ENCODE data around the gene TRAIP.

Gene TRAIP

GRCh38 chr3:49873623-49874022, 17.3 kb upstream of the TRAIP start:
- DNase-seq (ENCODE audit: low read depth): no peak

GRCh38 chr3:49872801-49873281, 16.5 kb upstream of the TRAIP start:
- no peak for DNase-seq (ENCODE audit: low read depth)

- no peak for DNase-seq (ENCODE audit: low read depth)
Measured at GRCh38 chr3:49871531-49872153, 15.3 kb upstream of the TRAIP start.

GRCh38 chr3:49869525-49870126, 13.3 kb upstream of the TRAIP start, which contains the start of gene CAMKV:
Gene CAMKV (minus strand): TSS chr3:49869906. CDS start chr3:49862388, 7,518 bp downstream.
- peak; percentile 13 for DNase-seq (ENCODE audit: low read depth)

GRCh38 chr3:49868862-49869466, 12.6 kb upstream of the TRAIP start:
- DNase-seq (ENCODE audit: low read depth): no peak

- DNase-seq (ENCODE audit: low read depth): no peak
Measured at GRCh38 chr3:49867871-49868321, 11.5 kb upstream of the TRAIP start.

- no peak for DNase-seq (ENCODE audit: low read depth)
Measured at GRCh38 chr3:49867400-49867799, 11.0 kb upstream of the TRAIP start.

- DNase-seq (ENCODE audit: low read depth): no peak
Measured at GRCh38 chr3:49865198-49865784, 8.9 kb upstream of the TRAIP start.

GRCh38 chr3:49864505-49864904, 8.1 kb upstream of the TRAIP start:
- no peak for DNase-seq (ENCODE audit: low read depth)

GRCh38 chr3:49859576-49860305, 3.4 kb upstream of the TRAIP start:
- no peak for DNase-seq (ENCODE audit: low read depth)

GRCh38 chr3:49855662-49856061, 702 bp downstream of the TRAIP start:
- no peak for DNase-seq (ENCODE audit: low read depth)

GRCh38 chr3:49845694-49846093, 10.7 kb downstream of the TRAIP start:
- no peak for DNase-seq (ENCODE audit: low read depth)

GRCh38 chr3:49844464-49845183, 11.7 kb downstream of the TRAIP start:
- DNase-seq (ENCODE audit: low read depth): no peak

GRCh38 chr3:49842843-49843517, 13.4 kb downstream of the TRAIP start:
- no peak for DNase-seq (ENCODE audit: low read depth)

GRCh38 chr3:49841806-49842205, 14.6 kb downstream of the TRAIP start:
- no peak for DNase-seq (ENCODE audit: low read depth)

GRCh38 chr3:49841126-49841696, 15.2 kb downstream of the TRAIP start:
- no peak for DNase-seq (ENCODE audit: low read depth)

GRCh38 chr3:49840388-49840787, 16.0 kb downstream of the TRAIP start:
- DNase-seq (ENCODE audit: low read depth): no peak

- peak; percentile 75 for DNase-seq (ENCODE audit: low read depth)
Measured at GRCh38 chr3:49839193-49839809, 17.1 kb downstream of the TRAIP start.

GRCh38 chr3:49831341-49831740, 25.0 kb downstream of the TRAIP start:
- DNase-seq (ENCODE audit: low read depth): no peak

- no peak for DNase-seq (ENCODE audit: low read depth)
Measured at GRCh38 chr3:49826016-49826415, 30.3 kb downstream of the TRAIP start.
